GM21367 (cell line): ENCODE results near the gene MX1.

Experiments
- ATAC-seq: cut with Tn5 transposase; IDR thresholded peaks from one replicate; pipeline ENCODE4 v1.9.1; 2021; ENCODE audit not compliant: unreplicated experiment

MX1 gene

GRCh38 chr21:41425954-41426675, at the start of gene MX1:
Gene MX1 (plus strand): TSS chr21:41426239. CDS start chr21:41432071, 5,832 bp downstream.
- peak; percentile 69 for ATAC-seq

DNA sequence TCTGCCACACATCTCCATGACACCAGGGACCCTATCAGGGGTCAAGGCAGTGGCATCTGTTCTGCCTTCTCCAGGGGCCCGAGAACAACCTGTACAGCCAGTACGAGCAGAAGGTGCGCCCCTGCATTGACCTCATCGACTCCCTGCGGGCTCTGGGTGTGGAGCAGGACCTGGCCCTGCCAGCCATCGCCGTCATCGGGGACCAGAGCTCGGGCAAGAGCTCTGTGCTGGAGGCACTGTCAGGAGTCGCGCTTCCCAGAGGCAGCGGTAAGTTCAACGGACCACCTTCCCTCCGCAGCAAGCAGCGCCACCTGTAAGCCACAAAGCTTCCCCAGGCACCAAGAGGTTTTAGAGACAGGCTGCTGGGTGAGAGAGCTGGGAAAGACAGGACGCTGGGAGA, 48.3 kb upstream of the MX1 start:
- no peak for ATAC-seq

DNA sequence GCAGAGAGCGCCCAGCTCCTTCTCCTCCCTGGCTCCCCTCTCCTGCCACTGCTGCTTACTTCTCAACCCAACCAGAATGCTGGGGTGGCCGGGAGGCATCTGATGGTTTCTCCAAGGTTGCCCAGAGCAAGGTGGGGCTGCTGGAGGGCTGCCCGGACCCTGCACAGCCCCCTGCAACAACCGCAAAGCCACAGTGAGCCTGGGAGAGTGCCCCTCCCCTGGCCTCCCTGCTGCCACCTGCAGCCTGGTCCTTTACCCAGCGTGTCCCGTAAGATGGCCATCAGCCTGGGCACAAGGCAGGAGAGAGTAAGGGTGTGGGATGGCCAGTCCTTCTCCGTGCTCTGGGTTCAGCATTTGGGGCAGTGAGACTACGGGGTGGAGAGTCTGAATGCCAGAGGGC, 47.2 kb upstream of the MX1 start:
- ATAC-seq = no peak

- no peak for ATAC-seq
Measured at GRCh38 chr21:41379901-41380300, 46.1 kb upstream of the MX1 start.

- no peak for ATAC-seq
Measured at GRCh38 chr21:41381731-41382130, 44.3 kb upstream of the MX1 start.

DNA sequence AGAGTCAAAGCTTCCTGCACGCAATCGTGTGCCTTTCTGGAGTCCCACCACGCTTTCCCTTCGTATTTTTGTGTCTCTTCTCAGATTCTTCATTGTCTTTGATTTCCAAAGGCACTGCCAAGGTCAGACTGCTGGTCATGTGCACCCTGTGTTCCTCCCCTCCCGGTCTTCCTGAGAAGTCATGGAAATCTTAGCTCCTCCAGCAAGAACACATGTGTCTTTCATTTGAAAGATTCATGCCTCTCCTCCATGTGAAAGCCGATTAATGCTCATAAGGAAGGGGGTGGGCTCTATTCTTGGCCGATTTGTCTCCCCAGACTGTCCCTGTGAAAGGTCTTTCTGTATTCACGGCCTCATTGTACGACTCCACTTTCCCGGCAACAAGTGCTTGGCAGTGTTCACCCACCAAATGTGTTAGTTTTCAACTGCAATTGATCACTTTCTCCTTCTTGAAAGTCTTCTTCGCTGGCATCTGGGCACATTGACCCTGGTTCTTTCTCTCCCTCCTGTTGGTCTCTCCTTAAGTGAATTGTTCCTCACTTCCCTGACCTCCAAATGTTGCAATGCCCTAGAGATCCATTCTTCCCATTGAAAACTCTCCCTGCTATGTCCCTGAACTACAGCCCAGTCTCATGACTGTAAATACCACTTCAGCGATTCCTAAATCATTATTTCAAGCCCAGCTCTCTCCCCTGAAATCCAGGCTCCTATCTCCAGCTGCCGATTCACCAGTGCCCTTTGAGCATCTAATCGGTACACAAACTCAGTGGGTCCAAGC, 38.8 kb upstream of the MX1 start:
- no peak for ATAC-seq

DNA sequence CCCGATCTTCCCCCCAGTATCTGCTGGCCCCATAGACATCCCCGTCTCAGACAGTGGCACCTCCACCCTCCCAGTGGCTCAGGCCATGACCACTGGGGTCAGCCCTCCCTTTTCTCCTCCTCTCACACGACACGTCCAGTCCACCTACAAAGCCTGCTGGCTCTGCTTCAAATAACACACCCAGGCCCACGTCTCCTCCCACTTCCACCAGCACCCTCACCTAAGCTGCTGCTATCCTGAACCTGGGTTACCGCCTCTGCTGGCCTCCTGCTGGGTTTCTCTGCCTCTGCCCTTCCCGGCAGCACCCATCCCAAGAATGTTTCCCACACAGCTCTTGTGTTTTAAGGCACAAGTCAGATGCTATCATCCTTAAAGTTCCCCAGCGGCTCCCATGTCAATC, 38.2 kb upstream of the MX1 start:
- no peak for ATAC-seq

- no peak for ATAC-seq
Measured at GRCh38 chr21:41388259-41388658, 37.8 kb upstream of the MX1 start.

GRCh38 chr21:41390043-41390639, 35.9 kb upstream of the MX1 start:
- ATAC-seq = no peak

GRCh38 chr21:41393876-41394465, 32.1 kb upstream of the MX1 start:
- no peak for ATAC-seq

- ATAC-seq = no peak
Measured at GRCh38 chr21:41396558-41397075, 29.4 kb upstream of the MX1 start.

DNA sequence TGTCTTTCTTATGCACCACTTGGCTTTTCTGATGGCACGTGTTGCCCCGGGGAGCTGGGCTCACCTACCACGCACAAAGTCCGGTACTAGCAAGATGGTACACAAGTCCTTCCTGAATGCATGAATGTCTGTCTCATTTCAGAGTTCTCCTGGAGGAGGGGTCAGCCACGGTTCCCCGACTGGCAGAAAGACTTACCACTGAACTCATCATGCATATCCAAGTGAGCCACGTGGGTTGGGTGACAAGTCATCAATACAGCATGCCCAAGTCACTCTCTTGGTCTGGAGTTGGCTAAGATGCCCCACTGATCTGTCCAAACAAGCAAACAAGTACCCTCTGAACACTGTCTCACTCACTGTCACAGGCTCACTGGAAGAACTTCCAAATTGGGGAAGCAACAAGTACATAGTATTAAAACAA, 28.6 kb upstream of the MX1 start:
- no peak for ATAC-seq

- no peak for ATAC-seq
Measured at GRCh38 chr21:41398251-41398650, 27.8 kb upstream of the MX1 start.

DNA sequence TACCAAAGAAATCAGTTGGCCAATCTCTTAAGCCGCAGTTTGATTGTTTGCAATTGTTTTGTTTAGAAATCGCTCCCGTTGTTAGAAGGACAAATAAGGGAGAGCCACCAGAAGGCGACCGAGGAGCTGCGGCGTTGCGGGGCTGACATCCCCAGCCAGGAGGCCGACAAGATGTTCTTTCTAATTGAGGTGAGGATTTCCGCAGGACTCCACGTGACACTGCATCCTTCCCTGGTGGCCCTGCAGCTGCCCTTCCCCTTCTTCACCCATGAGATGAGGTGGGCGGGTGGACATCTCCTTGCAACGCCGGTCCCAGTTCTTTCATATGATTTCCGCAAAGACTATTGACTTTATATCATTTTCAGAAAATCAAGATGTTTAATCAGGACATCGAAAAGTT, 27.2 kb upstream of the MX1 start:
- no peak for ATAC-seq

GRCh38 chr21:41399246-41399800, 26.7 kb upstream of the MX1 start:
- ATAC-seq = no peak

GRCh38 chr21:41402231-41402630, 23.8 kb upstream of the MX1 start:
- no peak for ATAC-seq

DNA sequence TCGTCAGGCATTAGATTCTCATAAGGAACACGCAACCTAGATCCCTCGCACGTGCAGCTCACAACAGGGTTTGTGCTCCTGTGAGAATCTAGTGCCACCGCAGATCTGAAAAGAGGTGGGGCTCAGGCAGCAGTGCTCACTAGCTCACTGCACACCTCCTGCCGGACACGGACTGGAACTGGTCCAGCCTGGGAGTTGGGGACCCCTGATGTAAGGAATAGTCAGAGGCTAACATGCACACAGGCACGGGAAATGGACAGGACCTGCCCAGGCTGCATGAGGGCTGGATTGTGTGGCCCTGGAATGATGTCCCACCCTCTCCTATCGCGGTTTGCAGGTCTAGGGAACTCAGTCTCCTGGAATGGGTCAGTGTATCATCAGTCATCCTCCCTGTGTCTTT, 23.2 kb upstream of the MX1 start:
- ATAC-seq = no peak

- no peak for ATAC-seq
Measured at GRCh38 chr21:41403331-41403730, 22.7 kb upstream of the MX1 start.

DNA sequence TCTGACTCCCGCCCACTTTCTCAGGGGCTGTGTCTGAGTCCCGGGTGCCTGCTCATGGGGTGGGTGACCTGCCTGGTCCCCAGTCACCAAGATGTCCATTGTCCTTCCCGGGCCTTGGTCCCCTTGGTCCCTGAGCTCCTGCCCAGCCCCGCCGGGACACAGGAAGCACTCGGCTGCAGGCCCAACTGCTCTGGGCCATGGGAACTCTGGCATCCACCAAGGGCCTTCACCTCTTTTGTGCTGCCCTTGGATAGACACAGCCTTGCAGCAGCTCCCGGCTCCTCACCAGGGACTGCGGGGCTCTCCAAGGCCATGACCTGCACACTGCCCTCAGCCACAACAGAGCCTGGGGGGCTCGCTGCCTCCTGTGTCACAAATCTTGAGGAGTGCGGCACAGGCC, 22.1 kb upstream of the MX1 start:
- ATAC-seq = no peak

DNA sequence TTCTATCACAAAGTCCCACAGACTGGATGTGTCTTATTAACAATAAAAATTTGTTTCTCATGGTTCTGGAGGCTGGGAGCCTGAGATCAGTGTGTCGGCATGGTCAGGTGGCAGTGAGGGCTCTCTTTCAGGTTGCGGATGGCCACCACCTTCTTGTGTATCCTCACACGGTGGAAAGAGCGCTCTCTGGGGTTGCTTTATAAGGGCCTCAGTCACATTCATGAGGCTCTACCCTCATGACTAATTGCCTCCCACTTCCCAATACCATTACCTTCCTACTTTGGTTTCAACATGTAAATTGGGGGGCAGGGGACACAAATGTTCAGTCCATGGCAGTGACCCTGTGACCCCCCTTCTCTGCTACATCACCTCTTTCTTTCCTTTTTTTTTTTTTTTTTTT, 20.7 kb upstream of the MX1 start:
- no peak for ATAC-seq

GRCh38 chr21:41406340-41406739, 19.7 kb upstream of the MX1 start:
- ATAC-seq = no peak
